Hematopoietic multipotent progenitor cell treated with erythropoietin and hydrocortisone succinate and interleukin-3 and kit ligand, for 6 days (in vitro differentiated cells): ENCODE results near the gene NAA80.
"Not testable (repeated sequence)": the region's sequence is repeated elsewhere in the genome, so short reads cannot be mapped to it uniquely, and the experiment has no call there.

Source experiments
- DNase-seq: peaks from one replicate; pipeline ENCODE4 v3.0.0-alpha.2; 2015

Gene NAA80

DNA sequence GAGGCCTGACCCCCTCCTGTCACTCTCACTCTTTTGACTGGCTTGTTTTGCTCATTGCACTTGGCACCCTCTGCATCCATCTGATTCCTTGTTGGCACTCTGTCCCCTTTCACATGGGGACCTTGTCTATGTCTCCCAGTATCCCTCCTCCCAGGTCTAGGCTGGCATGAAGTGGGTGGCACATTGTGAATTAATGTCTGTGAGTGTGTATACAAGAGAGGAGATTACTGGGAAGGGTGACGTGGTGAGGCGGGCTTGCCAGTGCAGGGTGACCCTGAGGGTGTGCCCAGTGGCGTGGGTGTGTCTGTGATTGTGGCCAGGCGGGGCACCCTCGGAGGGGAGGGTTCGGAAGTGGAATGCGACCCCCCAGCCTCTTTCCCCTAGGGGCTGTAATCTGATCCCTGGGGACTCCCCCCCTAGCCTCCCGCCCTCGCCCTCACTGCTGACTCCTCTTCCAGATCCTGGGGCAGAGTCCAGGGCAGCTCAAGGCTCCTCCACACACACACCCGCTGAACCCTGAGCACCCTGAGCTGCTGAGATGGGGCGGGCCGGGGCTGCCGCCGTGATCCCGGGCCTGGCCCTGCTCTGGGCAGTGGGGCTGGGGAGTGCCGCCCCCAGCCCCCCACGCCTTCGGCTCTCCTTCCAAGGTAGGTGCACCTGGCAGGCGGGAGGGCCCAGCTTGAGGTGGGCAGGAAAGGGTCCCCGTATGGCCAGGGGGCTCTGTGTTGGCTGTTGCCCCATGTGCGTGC lies 30.3 kb downstream of the NAA80 start, which contains the start of gene SEMA3B:
SEMA3B (plus strand) TSS at position 445 of the 749 bp plus-strand sequence; CDS start at position 539, 94 bp downstream.
- DNase-seq: peak; percentile 42

GRCh38 chr3:50268276-50268675 lies 30.9 kb downstream of the NAA80 start:
- DNase-seq: no peak

GRCh38 chr3:50267280-50267913 lies 31.8 kb downstream of the NAA80 start:
- DNase-seq: no peak

GRCh38 chr3:50266836-50267235 lies 32.4 kb downstream of the NAA80 start:
- DNase-seq: no peak

GRCh38 chr3:50266017-50266416 lies 33.2 kb downstream of the NAA80 start:
- DNase-seq: no peak

DNA sequence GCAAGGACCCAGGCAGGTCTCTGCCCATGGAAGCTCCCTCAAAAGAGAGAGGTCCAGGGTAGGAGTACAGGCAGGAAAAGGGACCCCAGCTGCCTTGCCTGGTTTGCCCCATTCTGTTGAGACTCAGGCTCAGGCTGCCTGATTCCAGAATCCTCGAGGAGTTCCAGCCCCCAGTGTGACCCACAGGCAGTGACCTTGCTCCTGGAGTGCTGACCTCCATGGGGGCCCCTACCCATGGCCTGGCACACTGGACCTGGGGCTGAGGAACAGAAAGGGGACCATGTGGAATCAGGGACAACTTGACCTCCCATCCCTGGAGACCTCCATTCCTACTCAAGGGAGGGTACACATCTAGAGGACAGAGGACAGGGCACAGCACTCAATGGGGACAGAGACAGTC lies 33.6 kb downstream of the NAA80 start:
- no peak for DNase-seq

GRCh38 chr3:50264964-50265485 lies 34.2 kb downstream of the NAA80 start:
- no peak for DNase-seq

- no peak for DNase-seq
Observed at GRCh38 chr3:50264383-50264963, 34.7 kb downstream of the NAA80 start.

GRCh38 chr3:50263478-50264382 lies 35.5 kb downstream of the NAA80 start:
- no peak for DNase-seq

DNA sequence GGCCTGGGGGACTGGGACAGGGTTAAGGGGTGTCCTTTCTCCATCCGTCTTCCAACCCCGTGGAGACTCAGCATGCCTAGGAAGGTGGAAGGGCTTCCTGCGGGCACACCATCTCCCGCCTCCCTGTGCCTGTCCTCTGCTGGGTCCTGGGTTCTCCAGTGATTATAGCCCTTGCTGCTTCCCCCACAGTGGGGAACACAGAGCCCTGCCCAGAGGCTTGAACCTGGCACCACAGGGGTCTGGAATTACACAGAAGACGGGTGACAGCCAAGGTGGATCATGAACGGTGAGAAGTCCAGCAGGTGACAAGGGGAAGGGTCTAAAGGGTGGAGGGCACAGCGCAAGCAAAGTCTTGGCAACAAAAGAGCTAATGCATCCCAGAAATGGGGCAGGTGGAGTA lies 36.4 kb downstream of the NAA80 start:
- no peak for DNase-seq

GRCh38 chr3:50262200-50262599 lies 37.0 kb downstream of the NAA80 start:
- DNase-seq: not testable (repeated sequence)

DNA sequence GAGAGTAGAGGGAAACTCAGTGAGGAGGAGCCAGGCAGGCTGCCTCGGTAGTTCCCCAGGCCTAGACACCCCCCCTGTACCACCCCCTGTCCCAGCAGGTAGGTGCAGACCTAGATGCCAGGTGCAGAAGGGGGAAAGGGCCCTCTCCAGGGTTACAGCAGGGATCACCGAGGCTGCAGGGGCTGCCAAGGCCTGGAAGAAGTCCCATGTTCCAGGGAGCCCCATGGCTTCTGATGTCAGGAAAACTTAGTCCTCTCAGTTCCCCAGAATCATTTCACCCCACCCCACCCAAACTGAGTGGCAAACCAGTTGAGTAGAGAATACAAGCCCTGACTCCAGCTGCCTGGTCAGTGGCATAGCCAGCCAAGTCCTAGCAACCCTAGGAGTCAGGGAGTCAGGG lies 37.7 kb downstream of the NAA80 start:
- no peak for DNase-seq

DNA sequence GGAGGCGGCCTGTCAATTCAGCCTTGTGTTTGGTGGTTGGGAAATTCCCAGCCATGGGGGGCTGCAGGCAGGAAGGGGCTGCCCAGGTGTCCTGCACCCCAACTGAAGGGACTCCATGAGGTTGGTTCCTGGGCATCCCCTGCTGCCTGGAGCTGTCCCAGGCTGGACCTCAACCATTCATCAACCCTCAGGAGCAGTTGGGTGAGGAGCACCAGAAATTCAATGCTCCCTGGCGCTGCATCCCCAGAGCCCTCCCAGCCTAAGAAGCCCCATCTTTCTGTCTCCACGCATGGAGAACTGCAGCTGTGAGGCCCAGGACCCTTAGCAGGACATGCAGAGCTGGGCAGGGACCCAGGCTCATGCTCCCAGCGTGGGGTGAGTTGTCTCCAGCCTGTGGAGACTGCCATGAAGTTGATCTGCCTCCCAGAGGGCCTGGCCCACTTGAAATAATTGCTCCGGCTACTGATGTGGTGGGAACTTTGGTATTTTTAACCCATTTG lies 38.2 kb downstream of the NAA80 start:
- DNase-seq: no peak

DNA sequence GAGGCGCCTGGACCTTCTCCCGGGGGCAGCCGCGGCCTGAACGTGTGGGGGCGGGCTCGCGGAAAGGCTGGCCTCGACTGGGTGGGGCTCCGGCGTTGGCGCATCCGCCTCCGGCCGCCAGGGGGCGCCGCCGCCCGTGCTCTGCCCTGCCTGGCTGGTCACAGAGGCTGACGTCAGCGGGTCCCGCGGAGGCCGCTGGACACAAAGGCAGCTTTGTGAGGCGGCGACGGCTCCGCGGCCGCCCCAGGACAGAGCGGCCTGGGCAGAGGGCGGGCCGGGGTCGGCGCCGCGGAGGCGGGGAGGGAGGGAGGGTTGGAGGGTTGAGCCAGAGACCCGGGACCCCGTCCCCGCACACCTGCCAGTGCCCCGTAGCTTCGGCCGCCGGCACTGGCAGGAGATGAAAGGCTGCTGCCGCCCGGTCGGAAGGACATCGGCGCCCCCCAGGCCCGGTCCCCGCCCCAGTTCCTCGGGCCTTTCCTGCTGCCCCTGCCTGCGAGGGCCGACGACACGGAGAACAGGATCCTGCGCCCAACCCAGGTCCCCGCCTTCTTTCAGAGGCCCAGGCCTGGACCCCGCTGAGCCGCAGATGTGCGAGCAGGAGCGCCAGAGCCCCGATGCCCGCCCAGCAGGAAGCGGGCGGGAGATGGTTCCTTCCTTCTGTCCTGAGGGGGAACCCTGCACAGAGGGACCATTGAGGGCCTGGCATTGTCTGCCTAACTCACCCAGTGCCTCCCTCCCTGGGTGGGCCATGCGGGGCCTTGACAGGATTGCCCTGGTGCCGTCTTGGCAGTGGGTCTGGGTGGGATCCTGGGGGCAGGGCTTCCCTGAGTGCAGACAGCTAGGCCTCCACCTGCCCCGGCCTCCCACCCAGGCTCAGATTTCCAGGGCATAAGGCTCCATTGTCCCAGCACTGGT lies 38.9 kb downstream of the NAA80 start:
- peak; percentile 87 for DNase-seq

DNA sequence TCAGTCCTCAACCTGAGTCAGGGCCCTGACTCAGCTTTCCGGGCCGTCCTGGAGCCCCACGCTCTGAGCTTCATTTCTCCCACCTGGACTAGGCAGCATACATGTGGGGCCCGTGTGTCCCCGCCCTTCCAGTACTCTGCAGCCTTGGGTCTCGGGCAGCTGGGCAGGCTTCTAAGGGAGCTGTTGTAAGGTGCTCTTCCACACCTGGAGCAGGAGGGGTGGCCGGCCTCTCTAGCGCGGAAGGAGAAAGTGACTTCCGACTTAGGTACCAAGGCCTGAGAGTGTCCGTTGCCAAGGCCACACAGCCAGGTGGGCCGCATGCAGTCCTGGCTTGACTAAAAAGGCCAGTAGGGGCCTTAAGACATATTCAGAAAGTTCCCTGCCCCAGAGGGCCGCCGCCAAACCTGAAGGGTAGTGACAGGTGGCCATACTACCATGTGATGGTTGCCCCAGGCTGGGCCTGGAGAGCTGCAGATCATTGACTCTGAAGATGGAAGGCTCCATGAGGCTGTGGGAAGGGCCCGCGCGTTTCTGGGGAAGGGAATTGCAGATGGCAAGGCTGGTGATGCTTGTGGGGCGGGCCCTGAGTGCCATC lies 39.7 kb downstream of the NAA80 start:
- DNase-seq: no peak

DNA sequence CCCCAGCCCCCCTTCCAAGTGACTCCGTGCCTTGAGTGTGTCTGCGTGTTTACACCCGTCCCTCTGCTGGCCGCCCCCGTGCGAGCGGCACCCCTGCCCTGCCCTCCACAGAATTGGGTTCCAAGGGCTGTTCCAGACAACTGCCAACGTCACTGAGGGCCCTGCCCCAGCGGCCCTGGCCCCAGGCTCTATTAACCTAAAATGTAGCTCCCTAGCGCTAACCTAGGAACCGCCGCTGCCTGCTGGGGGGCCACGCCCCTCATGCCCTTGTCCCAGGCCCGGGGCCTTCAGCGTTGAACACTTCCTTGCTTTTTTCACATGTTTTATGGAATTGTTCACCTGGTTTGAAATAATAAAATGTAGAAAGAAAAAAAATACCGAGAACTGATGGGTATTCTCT lies 40.2 kb downstream of the NAA80 start:
- DNase-seq: no peak

- no peak for DNase-seq
Observed at GRCh38 chr3:50258029-50258680, 41.0 kb downstream of the NAA80 start.

- peak; percentile 67 for DNase-seq
Observed at GRCh38 chr3:50256978-50257890, 42.0 kb downstream of the NAA80 start.

DNA sequence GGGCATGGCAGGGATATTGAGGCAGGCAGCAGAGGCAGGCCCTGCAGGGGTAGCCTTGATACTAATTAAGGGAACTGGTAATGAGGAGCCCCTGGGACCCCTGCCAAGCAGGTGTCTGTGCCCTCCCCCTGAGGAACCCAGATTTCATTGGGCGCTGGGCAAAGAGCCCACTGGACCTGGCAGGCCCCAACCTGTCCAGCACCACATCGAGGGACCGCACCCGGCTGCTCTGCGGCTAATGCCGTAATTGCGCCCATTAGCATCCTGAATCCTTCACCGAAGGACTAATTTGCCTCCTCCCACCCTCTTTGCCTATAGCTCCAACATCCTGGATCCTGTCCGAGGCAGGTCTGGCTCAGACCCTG lies 44.0 kb downstream of the NAA80 start:
- DNase-seq: no peak
